ENCODE data around the gene ZNF566.

The ZNF566 gene

DNA sequence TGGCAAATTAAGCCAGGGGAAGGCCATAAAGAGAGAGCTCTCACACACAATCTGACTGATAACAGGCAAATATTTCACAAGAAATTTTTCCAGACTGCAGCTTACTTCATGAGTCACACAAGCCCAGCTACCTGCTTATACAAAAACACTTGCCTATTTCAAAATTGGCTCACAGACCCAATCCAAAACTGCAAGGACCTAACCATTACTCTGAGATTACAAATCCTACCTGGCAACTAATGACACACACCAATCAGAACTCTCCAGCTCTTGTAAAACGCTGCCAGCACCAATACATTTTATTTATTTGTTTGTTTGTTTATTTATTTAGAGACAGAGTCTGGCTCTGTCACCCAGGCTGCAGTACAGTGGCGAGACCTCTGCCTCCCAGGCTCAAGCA, 52.8 kb downstream of the ZNF566 start:
- DNase-seq: no peak

DNA sequence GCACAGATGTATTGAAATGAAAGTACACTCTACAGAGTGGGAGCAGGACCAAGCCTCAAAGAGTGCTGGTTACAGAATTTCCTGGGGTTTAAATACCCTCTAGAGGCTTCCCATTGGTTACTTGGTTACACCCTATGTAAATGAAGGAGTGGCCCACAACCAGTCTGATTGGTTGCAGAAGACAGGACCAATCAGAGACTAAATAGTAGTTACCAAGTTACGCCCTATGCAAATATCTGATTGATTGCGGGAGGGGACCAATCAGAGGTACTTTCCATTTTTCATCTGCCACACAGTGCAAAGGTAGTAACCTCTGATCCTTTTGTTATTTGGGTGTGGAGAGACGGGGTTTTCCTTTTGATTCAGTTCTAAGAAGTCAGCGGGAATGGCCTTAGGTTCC, 65.4 kb downstream of the ZNF566 start:
- DNase-seq: no peak

DNA sequence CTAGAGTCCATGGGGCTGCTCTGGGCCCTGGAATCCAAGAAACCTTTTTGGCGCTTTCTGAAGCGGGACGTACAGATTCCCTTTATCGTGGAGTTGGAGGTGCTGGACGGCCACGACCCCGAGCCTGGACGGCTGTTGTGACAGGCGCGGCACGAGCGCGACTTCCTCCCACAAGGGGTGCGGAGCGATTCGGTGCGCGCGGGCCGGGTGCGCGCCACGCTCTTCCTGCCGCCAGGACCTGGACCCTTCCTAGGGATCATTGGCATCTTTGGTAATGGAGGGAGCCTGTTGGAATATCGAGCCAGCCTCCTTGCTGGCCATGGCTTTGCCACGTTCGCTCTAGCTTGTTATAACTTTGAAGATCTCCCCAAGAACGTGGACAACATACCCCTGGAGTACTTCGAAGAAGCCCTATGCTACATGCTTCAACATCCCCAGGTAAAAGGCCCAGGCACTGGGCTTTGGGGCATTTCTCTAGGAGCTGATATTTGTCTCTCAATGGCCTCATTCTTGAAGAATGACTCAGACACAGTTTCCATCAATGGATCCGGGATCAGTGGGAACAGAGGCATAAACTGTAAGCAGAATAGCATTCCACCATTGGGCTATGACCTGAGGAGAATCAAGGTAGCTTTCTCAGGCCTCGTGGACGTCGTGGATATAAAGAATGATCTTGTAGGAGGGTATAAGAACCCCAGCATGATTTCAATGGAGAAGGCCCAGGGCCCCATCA, 67.4 kb downstream of the ZNF566 start:
- DNase-seq: no peak

DNA sequence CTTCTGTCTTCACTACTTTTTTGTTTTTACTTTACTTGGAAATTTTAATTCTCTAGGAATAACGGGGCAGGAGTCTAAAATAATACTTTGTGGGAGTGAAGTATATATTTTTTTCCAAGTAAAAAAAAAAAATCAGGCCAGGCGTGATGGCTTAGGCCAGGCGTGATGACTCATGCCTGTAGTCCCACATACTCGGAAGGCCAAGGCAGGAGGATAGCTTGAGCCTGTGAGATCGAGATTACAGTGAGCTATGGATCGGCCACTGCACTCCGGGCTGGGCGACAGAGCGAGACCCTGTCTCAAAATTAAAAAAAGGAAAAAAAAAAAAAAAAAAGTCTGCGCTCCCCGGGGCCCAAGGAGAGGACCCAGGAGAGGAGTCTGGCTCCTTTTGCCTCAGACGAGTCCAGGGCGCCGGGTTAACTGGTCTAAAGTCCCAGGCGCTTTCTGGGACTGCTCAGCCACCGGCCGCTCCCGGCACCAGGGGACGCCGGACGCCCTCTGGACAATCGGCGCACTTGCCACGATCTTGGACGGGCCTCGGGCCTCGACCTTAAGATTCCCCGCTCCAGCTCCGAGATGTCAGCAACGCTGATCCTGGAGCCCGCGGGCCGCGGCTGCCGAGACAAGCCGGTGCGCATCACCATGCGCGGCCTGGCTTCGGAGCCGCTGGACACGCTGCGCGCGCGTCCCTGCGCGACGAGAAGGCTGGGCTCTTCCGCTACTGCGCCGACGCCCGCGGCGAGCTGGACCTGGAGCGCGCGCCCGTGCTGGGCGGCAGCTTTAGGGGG, 68.2 kb downstream of the ZNF566 start:
- no peak for DNase-seq

GRCh38 chr19:36418287-36419001, 70.9 kb downstream of the ZNF566 start, which contains the start of gene ZFP82:
Gene ZFP82, minus strand, starts transcription at chr19:36418644. Its CDS starts 8,855 bp downstream, at chr19:36409789.
- peak; percentile 63 to 72 for DNase-seq

DNA sequence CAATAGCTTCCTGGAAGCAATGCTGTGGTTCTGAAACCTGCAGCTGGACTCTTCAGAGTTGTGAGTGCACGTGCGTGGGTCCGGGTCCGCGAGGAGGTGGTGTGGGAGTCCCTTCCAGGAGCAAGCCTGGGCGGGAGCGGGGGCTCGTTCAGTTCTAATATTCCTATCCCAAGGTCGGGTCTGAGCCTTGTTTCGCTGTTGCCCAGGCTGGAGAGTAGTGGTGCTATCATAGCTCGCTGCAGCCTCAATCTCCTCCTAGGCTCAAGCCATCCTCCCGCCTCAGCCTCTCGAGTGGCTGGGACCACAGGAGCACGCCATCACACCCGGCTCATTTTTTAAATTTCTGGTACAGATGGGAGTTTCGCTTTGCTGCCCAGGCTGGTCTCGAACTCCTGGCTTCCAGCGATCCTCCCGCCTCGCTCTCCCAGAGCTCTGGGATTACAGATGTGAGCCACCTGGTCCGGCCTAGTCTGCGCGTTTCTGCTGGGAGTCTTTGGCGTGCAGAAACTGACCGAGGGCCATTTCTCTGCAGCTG, 71.5 kb downstream of the ZNF566 start:
- no peak for DNase-seq

DNA sequence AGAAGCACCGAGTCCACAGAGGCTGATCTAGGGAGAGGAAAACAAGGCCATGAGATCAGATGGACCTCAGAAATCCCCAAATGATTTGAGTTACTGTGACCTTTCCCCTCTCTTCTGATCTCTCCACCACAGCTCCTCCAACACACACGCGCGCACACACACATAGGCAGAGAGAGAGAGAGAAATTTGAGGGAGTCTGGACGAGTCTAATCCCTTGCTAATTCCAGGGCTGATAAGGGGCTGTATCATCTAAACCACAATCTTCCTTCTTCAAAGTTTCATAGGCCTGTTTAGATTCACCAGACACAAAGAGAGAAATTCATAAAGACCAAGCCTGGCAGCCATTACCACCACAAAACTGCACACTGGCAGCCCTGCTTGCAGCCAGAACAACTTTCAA, 79.5 kb downstream of the ZNF566 start:
- DNase-seq: no peak

- DNase-seq: no peak
Measured at GRCh38 chr19:36408101-36408500, 81.3 kb downstream of the ZNF566 start.

DNA sequence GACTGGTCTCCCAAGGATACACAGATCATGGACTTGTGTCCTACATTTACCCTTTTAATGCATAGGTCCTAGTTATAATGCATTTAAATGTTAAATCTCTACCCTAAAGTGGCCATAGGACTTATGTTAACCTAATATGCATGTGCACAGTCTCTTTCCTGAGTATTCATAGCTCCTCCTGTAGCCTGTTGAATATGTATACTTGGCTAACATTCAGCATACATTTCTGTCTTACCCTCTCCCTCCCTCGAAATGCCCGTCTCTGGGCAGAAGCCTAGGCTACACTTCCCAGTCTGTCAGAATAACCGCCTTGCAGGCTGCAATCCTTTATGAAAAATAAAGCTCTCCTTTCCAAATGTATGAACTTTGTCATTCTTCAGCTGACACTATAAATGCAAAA, 84.9 kb downstream of the ZNF566 start:
- DNase-seq: no peak

DNA sequence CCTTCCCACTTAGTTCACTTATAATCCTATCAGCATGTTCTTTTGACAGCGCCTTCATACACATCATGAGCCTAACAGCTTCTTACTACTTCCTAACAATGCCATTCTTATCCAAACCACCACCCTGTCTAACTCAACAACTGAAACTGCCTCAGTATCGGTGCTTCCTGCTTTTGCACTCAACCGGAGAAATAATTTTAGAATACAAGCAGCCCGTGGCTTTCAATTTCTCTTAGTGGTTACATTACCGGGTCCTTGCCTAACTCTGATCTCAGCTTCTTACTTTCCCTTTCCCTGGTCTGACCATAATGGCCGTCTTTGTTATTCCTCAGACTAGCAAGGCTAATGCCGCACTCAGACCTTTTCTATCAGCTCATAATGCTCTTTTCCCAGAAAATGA, 87.9 kb downstream of the ZNF566 start:
- no peak for DNase-seq

DNA sequence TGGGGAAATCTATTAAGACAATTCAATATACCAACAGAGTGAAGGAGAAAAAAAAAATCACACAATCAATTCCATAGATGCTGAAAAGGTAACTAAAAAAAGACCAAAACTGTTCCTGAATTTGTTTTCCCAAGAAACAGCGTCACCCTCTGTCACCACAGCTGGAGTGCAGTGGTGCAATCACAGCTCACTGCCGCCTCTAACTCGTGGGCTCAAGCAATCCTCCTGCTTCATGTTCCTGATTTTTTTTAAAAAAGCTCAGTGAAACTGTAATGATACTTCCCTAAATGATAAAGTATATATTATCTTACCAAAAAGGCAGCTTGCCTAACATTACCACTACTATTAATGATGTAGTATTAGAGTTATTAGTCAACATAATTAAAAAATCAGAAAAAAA, 90.8 kb downstream of the ZNF566 start:
- no peak for DNase-seq

Data from stimulated activated CD4-positive, alpha-beta T cell treated with anti-CD3 and anti-CD28 coated beads, Interleukin-2, amount 100 ng/mL, for 48 hours (primary cell).